ENCODE results near the gene DIDO1. TPM values are rescaled to one million over a fixed set of nuclear protein-coding genes. Genes with fewer than 3 reads are reported as not detected.

DIDO1 gene
- total RNA-seq, 4 donors from 2014 or later, result 64.5 to 89.7 (median 78.9) TPM

GRCh38 chr20:62963614-62964397 is 37.5 kb upstream of the DIDO1 start:
- TF ChIP-seq EP300 (IDR thresholded peaks at IDR 0.05) (no peak), CTCF (IDR thresholded peaks at IDR 0.05) (no peak), POLR2A (IDR thresholded peaks at IDR 0.05) (no peak)
- no peak overlapping the region for H3K27ac ChIP-seq
- no peaks in the 10 kb centered on the region for H3K9me3 ChIP-seq
- DNase-seq (ENCODE audit: low spot score in 2 of 2), result no peak
- H3K4me3 ChIP-seq, result no peak overlapping the region
- WGBS, 2 donors, result 81 to 85% methylated on average over 22 to 26 of the region's 32 CpGs
- H3K27me3 ChIP-seq, result no peaks in the 10 kb centered on the region
- peaks cover 0 to 37% (median 0%) of the 10 kb centered on the region in 3 donors for H3K36me3 ChIP-seq
- no peaks in the 10 kb centered on the region for H3K4me1 ChIP-seq

GRCh38 chr20:62962891-62963613 is 36.7 kb upstream of the DIDO1 start:
- 82 to 87% methylated on average over 23 to 28 of the region's 32 CpGs for whole genome bisulfite sequencing, 2 donors
- Histone ChIP-seq H3K4me1 (no peaks in the 10 kb centered on the region), H3K27me3 (no peaks in the 10 kb centered on the region), H3K9me3 (no peaks in the 10 kb centered on the region), H3K27ac (no peak overlapping the region), H3K36me3 (peaks cover 0 to 37% (median 0%) of the 10 kb centered on the region in 3 donors), H3K4me3 (no peak overlapping the region)
- DNase-seq (ENCODE audit: low spot score in 2 of 2), result no peak
- TF ChIP-seq CTCF (IDR thresholded peaks at IDR 0.05) (no peak), EP300 (IDR thresholded peaks at IDR 0.05) (no peak), POLR2A (IDR thresholded peaks at IDR 0.05) (no peak)

GRCh38 chr20:62962221-62962879 is 36.0 kb upstream of the DIDO1 start:
- Histone ChIP-seq H3K9me3 (no peaks in the 10 kb centered on the region), H3K4me1 (no peaks in the 10 kb centered on the region), H3K4me3 (no peak overlapping the region), H3K27me3 (no peaks in the 10 kb centered on the region), H3K36me3 (peaks cover 0 to 42% (median 0%) of the 10 kb centered on the region in 3 donors), H3K27ac (no peak overlapping the region)
- TF ChIP-seq CTCF (IDR thresholded peaks at IDR 0.05), result no peak
- no peak for TF ChIP-seq POLR2A (IDR thresholded peaks at IDR 0.05)
- TF ChIP-seq EP300 (IDR thresholded peaks at IDR 0.05), result no peak
- WGBS, 2 donors, result 89 to 94% methylated on average over 25 to 29 of the region's 30 CpGs
- DNase-seq (ENCODE audit: low spot score in 2 of 2), result no peak

- H3K27ac ChIP-seq, result no peak overlapping the region
- DNase-seq (ENCODE audit: low spot score in 2 of 2), result no peak
- 90 to 93% methylated on average over 8 of the region's 8 CpGs for WGBS, 2 donors
- no peaks in the 10 kb centered on the region for H3K4me1 ChIP-seq
- no peak overlapping the region for H3K4me3 ChIP-seq
- peaks cover 0 to 47% (median 0%) of the 10 kb centered on the region in 3 donors for H3K36me3 ChIP-seq
- no peaks in the 10 kb centered on the region for H3K27me3 ChIP-seq
- no peaks in the 10 kb centered on the region for H3K9me3 ChIP-seq
- no peak for TF ChIP-seq CTCF (IDR thresholded peaks at IDR 0.05)
- no peak for TF ChIP-seq EP300 (IDR thresholded peaks at IDR 0.05)
- TF ChIP-seq POLR2A (IDR thresholded peaks at IDR 0.05), result no peak
These were observed 35.5 kb upstream of the DIDO1 start for GRCh38 chr20:62961799-62962198.
